Testis (tissue), 3 donors: ENCODE results near the gene SC5D. TPM values are rescaled to one million over a fixed set of nuclear protein-coding genes. Genes with fewer than 3 reads are reported as not detected.
A peak's percentile ranks its signal among the peaks of the same experiment; 100 is the strongest.

Experiments used
- DNase-seq: peaks from one replicate; pipeline ENCODE4 v3.0.0-alpha.2; 2019
- H3K27ac ChIP-seq, 2 donors: fragments of 200-600 bp; sonication (generic); one replicate each; pipeline ENCODE4 v1.5.1; 2019
- H3K27me3 ChIP-seq: fragments of 200-600 bp; sonication (generic); one replicate; pipeline ENCODE4 v1.5.1; 2019
- H3K36me3 ChIP-seq: fragments of 200-600 bp; sonication (generic); one replicate; pipeline ENCODE4 v1.5.1; 2017; ENCODE audit warnings: low read depth; ENCODE audit errors: missing control alignments
- H3K4me1 ChIP-seq: fragments of 200-600 bp; sonication (generic); one replicate; pipeline ENCODE4 v1.5.1; 2019
- H3K4me3 ChIP-seq, 2 donors: fragments of 200-600 bp; sonication (generic); one replicate each; pipeline ENCODE4 v1.5.1; 2017 to 2019
- H3K9me3 ChIP-seq: fragments of 200-600 bp; sonication (generic); one replicate; pipeline ENCODE4 v1.5.1; 2017
- CTCF ChIP-seq, 3 experiments: fragments of 450-650 bp in 2 of 3; fragments of 200-600 bp in 1 of 3; sonication (generic) in 1 of 3; IDR thresholded peaks; one replicate each; pipeline ENCODE4 v1.5.1; 2016 to 2019; ENCODE audit warnings: antibody characterized with exemption in 3 of 3, mild to moderate bottlenecking in 2 of 3, moderate library complexity in 1 of 3
- POLR2A ChIP-seq: fragments of 450-650 bp; IDR thresholded peaks from one replicate; pipeline ENCODE4 v1.6.1; 2017; ENCODE audit warnings: antibody characterized with exemption, mild to moderate bottlenecking, moderate library complexity
- WGBS, 2 donors: methylation state at CpG; one replicate each; pipeline ENCODE4 v1.1.5; 2018; 5-methylcytosine and 5-hydroxymethylcytosine counted together
- intact Hi-C: fragments of 100-400 bp; cut with DNase I; formaldehyde crosslinking; loops from one replicate; pipeline ENCODE4 v1.15.1; 2023; ENCODE audit warnings: low total_unique reads
- polyA plus RNA-seq: library from polyadenylated mRNA; stranded (reverse); fragments of 350-450 nt; fragmentation: Illumina TruSeq; extraction: RNeasy Lipid Tissue Mini Kit (QIAGEN cat#74804); gene quantifications from one replicate; pipeline ENCODE4 v1.2.3, GENCODE V29; 2014; ENCODE audit warnings: low read depth, low replicate concordance; ENCODE audit not compliant: insufficient read depth
- total RNA-seq, 2 donors: library from RNA; depleted of rRNA; stranded (reverse); fragments of >200 nt; gene quantifications; one replicate each; pipeline ENCODE4 v1.2.3, GENCODE V29; 2016

SC5D gene
- total and polyA plus RNA-seq, 3 donors from 2014 or later: 34.6 to 46.4 (median 41.3) TPM

GRCh38 chr11:121330614-121331435 is 38.3 kb downstream of the SC5D start:
- H3K27me3 ChIP-seq: no peaks in the 10 kb centered on the region
- H3K27ac ChIP-seq: no peak overlapping the region
- TF ChIP-seq POLR2A (no peak), CTCF (IDR thresholded peaks at IDR 0.05) (no peak)
- WGBS, 2 donors: 86 to 88% methylated on average over 19 of the region's 19 CpGs
- no peaks in the 10 kb centered on the region for H3K36me3 ChIP-seq
- peaks cover 25% of the 10 kb centered on the region for H3K4me1 ChIP-seq
- H3K4me3 ChIP-seq: no peak overlapping the region
- intact Hi-C loops: loop anchor here (10.0 kb wide), 1 partner anchor 104 kb away; no protein-coding TSS in a partner anchor
- no peaks in the 10 kb centered on the region for H3K9me3 ChIP-seq
- DNase-seq: no peak

- H3K9me3 ChIP-seq: no peaks in the 10 kb centered on the region
- H3K4me3 ChIP-seq: no peak overlapping the region
- WGBS, 2 donors: 31 to 43% methylated on average over 7 of the region's 7 CpGs
- H3K4me1 ChIP-seq: peaks cover 53% of the 10 kb centered on the region
- intact Hi-C loops: loop anchor here (10.0 kb wide), 1 partner anchor 100 kb away; no protein-coding TSS in a partner anchor
- no peaks in the 10 kb centered on the region for H3K27me3 ChIP-seq
- H3K27ac ChIP-seq: peak overlapping the region; percentile 27 to 32
- no peaks in the 10 kb centered on the region for H3K36me3 ChIP-seq
- TF ChIP-seq CTCF (IDR thresholded peaks at IDR 0.05) (peak; percentile 22 to 43 (median 29)), POLR2A (no peak)
- DNase-seq: no peak
Measured at GRCh38 chr11:121334973-121335710, 42.6 kb downstream of the SC5D start.

GRCh38 chr11:121336279-121336937 is 43.8 kb downstream of the SC5D start:
- H3K4me3 ChIP-seq: no peak overlapping the region
- no peaks in the 10 kb centered on the region for H3K36me3 ChIP-seq
- TF ChIP-seq POLR2A (no peak), CTCF (IDR thresholded peaks at IDR 0.05) (no peak)
- H3K4me1 ChIP-seq: peaks cover 53% of the 10 kb centered on the region
- intact Hi-C loops: loop anchor here (10.0 kb wide), 1 partner anchor 98 kb away; no protein-coding TSS in a partner anchor
- 41 to 75% methylated on average over 6 of the region's 6 CpGs for WGBS, 2 donors
- no peaks in the 10 kb centered on the region for H3K27me3 ChIP-seq
- H3K27ac ChIP-seq: peak overlapping the region; percentile 9 to 79
- no peak for DNase-seq
- no peaks in the 10 kb centered on the region for H3K9me3 ChIP-seq

GRCh38 chr11:121337078-121337477 is 44.5 kb downstream of the SC5D start:
- TF ChIP-seq POLR2A: no peak
- TF ChIP-seq CTCF (IDR thresholded peaks at IDR 0.05): no peak
- intact Hi-C loops: loop anchor here (10.0 kb wide), 1 partner anchor 98 kb away; no protein-coding TSS in a partner anchor
- Histone ChIP-seq H3K27ac (peak overlapping the region; percentile 78 to 79), H3K36me3 (no peaks in the 10 kb centered on the region), H3K4me1 (peaks cover 53% of the 10 kb centered on the region), H3K4me3 (no peak overlapping the region), H3K27me3 (no peaks in the 10 kb centered on the region), H3K9me3 (no peaks in the 10 kb centered on the region)
- WGBS, 2 donors: 83 to 93% methylated on average over 2 of the region's 2 CpGs
- no peak for DNase-seq
